ENCODE data around the gene PSORS1C1.
"Not testable (repeated sequence)": the region's sequence is repeated elsewhere in the genome, so short reads cannot be mapped to it uniquely, and the experiment has no call there.

The PSORS1C1 gene

GRCh38 chr6:31114541-31114878 is at the start of gene PSORS1C1:
PSORS1C1 (plus strand) TSS chr6:31114800; CDS start chr6:31129633, 14,833 bp downstream.
- DNase-seq: no peak

DNA sequence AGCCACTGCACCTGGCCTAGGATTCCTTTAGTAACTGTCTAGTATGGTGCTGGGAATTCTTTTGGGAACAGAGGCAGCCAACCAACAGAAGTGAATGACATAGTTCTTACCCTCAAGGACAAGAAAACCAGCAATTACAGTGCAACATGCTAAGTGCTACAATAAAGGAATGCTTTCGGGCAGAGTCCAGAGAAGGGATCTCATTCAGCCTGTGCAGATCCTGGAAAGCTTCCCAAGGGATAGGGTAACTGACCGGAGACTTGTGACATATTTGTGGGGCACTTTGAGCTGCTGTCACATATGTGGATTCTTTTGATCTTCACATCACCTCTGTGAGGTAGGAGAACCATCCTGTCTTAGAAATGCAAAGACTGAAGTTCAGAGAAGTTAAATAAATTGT is 49.0 kb upstream of the PSORS1C1 start:
- DNase-seq: no peak

DNA sequence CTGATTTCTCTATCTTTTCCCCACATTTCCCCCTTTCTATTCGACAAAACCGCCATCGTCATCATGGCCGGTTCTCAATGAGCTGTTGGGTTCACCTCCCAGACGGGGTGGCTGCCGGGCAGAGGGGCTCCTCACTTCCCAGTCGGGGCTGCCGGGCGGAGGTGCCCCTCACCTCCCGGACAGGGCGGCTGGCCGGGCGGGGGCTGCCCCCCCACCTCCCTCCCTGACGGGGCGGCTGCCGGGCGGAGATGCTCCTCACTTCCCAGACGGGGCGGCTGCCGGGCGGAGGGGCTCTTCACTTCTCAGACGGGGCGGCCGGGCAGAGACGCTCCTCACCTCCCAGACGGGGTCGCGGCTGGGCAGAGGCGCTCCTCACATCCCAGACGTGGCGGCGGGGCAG is 47.6 kb upstream of the PSORS1C1 start:
- DNase-seq: not testable (repeated sequence)

DNA sequence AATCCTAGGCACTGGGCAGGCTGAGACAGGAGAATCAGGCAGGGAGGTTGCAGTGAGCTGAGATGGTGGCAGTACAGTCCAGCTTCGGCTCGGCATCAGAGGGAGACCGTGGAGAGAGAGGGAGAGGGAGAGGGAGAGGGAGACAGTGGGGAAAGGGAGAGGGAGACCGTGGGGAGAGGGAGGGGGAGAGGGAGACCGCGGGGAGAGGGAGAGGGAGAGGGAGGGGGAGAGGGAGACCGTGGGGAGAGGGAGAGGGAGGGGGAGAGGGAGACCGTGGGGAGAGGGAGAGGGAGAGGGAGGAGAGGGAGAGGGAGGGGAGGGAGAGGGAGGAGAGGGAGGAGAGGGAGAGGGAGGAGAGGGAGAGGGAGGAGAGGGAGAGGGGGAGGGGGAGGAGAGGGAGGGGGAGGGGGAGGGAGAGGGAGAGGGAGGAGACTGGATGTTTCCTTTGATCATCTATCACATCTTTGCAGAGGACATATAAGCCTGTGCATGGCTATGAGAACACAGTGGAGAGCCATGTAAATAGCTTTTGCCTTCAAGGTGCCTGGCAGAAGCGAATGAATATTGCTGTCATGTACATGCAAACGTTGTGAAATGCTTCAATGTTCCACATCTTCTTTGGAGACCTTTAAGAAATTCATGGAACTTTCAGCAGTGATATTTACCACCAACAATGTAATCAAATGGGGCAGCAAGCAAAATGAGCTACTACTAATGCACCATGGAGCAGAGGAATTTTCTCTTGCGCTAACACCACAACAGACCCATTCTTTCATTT is 46.5 kb upstream of the PSORS1C1 start:
- not testable (repeated sequence) for DNase-seq

GRCh38 chr6:31068669-31069340 is 45.8 kb upstream of the PSORS1C1 start:
- DNase-seq: peak; percentile 52 to 57

GRCh38 chr6:31070711-31071197 is 43.8 kb upstream of the PSORS1C1 start:
- no peak for DNase-seq

GRCh38 chr6:31074401-31074800 is 40.2 kb upstream of the PSORS1C1 start:
- DNase-seq: no peak

- no peak for DNase-seq
Observed at GRCh38 chr6:31075528-31075927, 39.1 kb upstream of the PSORS1C1 start.

DNA sequence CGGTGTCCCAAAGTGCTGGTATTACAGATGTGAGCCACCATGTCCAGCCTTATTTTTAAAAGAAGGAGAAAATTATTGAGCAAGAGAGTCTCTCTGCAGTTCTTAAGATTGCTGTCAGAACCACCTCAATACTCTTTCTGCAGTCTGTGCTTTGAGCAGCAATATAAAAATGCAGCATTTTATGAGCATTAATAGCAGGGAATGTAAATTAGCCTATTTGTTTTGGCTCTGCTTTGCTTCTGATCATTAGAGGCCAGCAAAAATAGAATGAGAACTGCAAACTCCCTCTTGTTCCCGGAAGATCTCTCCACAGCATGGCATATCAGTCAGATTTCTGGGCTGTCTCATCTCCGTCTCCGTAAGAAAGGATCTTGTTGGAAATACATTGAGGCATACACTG is 38.0 kb upstream of the PSORS1C1 start:
- DNase-seq: no peak

DNA sequence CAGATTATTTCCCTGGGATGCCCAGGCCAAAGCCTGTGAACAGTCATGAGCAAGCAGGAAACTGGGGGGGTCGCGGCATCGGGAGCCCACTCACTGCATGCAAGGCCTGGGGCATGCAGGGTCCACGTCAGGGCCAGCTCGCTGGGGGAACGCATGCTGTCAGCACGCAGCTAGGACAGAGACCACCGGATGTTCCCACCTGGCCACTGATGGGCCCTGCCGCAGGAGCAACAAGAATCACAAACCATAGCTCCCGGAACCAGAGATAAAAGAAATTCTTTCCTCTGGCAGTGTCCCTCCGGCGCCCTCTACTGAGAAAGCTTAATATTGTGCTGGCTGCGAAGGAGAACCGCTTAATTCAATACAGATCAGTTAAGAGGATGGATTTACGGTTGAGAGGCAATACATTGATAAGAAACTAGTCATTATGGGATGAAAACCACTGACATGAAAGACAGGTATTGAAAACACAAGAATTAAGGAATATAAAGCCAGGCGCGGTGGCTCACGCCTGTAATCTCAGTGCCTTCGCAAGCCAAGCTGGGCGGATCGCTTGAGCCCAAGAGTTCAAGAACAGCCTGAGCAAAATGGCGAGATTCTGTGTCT is 34.8 kb upstream of the PSORS1C1 start:
- DNase-seq: peak; percentile 57 to 61

DNA sequence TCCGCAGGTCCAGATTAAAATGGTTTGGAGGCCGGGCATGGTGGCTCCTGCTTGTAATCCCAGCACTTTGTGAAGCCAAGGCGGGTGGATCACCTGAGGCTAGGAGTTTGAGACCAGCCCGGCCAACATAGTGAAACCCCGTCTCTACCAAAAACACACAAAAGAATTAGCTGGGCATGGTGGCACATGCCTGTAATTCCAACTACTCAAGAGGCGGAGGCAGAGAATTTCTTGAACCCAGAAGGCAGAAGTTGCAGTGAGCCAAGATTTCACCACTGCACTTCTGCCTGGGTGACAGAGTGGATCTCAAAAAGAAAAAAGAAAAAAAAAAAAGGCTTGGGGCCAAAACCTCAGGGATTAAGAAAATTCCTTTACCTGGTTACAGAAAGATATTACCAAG is 32.7 kb upstream of the PSORS1C1 start:
- no peak for DNase-seq

DNA sequence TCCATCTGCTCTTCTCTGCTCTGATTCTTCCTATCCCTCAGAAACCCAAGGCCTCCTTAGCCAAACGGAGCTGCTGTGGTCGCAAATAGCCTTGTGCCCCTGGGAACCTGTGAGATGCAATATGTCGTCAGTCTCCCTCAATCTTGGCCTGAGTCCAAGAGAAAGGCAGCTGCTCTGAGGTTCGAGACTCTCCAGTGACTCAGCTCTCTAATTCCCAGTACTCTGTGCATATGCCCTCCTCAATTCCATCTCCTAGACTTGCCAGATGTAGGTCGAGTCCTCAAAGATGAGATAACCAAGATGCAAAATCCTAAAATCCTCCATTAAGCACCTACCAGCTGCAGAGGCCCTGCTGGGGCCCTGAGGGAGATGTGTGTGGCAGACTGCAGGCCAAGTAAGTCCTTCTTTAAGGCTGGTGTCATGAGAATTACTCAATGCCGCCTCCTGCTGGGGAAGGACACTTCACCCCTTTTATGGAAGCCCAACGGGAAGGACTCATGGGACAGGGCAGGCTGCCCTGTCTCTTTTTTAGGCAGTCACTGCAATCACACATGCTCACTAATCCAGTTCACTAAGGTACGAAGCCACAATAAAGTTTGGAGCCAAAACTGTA is 30.8 kb upstream of the PSORS1C1 start:
- peak in 1 of 2 experiments; percentile 26 for DNase-seq

GRCh38 chr6:31086788-31087440 is 27.7 kb upstream of the PSORS1C1 start:
- no peak for DNase-seq

DNA sequence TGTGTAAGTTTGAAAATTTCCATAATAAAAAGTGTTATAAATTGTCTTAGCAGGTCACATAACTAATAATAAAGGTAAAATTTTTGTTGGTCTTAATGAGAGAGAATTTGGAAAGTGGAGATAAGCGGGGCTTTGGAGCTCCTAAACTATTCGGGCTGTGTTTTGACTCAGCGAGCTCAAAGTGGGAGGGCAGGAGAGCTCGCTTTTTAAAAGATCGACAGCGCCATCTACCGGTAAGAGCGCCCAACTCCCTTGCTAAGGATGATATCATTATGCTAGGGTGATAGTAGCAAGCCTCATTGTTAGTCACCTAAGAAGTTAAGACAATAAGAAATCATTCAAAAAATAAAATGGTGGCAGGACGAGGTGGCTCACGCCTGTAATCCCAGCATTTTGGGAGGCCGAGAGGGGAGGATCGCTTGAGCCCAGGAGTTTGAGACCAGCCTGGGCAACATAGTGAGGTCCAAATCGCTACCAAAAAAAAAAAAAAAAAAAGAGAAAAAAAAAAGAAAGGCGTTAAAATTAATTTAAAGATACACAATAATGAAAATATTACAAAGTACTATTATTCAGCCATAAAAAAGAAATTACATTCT is 27.0 kb upstream of the PSORS1C1 start:
- DNase-seq: peak; percentile 84 to 87

GRCh38 chr6:31090275-31090972 is 24.2 kb upstream of the PSORS1C1 start:
- no peak for DNase-seq

GRCh38 chr6:31090973-31091364 is 23.6 kb upstream of the PSORS1C1 start:
- no peak for DNase-seq

- no peak for DNase-seq
Observed at GRCh38 chr6:31091680-31092079, 22.9 kb upstream of the PSORS1C1 start.

DNA sequence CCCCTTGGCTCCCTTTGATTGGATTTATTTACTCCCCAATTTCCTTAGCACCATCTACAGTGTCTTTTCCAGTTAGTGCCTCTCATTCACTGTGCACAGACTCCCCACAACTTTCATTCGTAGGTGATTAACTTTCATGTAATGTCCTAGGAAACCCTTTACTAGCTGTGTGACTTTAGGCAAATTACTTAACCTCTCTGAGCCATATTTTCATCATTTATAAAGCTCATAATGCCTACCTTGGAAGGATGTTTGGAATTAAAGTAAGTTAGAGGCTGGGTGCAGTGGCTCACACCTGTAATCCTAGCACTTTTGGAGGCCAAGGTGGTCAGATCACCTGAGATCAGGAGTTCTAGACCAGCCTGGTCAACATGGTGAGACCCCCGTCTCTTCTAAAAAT is 22.4 kb upstream of the PSORS1C1 start:
- no peak for DNase-seq

DNA sequence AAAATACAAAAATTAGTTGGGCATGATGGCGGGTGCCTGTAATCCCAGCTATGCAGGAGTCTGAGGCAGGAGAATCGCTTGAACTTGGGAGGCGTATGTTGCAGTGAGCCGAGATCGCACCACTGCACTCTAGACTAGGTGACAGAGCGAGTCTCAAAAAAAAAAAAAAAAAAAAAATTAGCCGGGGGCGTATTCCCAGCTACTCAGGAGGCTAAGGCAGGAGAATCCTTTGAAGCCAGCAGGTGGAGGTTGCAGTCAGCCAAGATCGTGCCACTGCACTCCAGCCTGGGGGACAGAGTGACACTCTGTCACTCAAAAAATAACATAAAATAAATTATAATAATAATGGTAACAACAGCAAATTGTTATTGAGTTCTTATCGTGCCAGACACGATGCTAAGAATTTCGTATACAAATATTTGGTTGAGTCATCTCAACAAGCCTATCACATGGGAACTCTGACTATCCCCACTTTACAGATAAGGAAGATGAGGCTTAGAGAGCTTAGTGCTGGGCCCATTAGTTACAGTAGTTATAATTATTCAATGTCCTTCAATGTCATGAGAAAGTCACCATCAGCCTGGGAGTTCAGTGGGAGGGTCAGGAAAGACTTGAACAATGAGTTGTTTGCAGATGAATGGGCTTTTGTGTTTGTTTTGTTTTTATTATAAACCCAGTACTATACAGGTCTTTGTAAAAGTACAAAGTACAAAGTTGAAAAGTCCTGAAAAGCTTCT is 21.7 kb upstream of the PSORS1C1 start:
- DNase-seq: no peak

DNA sequence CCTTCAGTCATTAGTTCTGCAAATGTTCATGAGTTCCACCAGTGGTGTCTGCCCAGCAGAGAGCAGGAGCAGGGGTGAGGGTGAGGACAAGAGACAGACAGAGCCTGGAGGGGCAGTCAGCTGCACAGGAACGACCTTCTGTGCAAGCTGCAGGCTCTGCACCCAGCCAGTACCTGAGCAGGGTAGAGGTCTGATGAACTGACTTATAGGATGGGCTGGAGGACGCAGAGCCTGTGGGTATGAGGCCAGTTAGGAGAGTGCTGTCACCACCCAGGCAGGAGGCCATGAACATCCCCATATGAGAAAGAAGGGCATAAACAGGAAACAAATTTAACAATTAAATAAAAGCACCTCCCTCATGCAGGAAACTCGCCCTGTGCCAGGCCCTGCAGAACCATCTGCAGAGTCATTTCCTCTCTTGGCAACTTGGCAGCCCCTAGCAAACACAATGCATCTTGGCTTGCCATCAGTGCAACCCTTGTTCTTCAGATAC is 20.2 kb upstream of the PSORS1C1 start:
- peak; percentile 11 to 23 for DNase-seq

- DNase-seq: no peak
Observed at GRCh38 chr6:31096215-31096614, 18.4 kb upstream of the PSORS1C1 start.

All from stimulated activated CD4-positive, alpha-beta T cell treated with anti-CD3 and anti-CD28 coated beads, Interleukin-4, amount 100 ng/mL, for 4 hours (primary cell).